Progenitor cell of endocrine pancreas (in vitro differentiated cells): Measurements from ENCODE around the gene SMIM7. TPM values are rescaled to one million over a fixed set of nuclear protein-coding genes. Genes with fewer than 3 reads are reported as not detected.

Experiments used
- DNase-seq: peaks from one replicate; pipeline ENCODE4 v3.0.0; 2021; ENCODE audit warnings: low spot score; ENCODE audit not compliant: unreplicated experiment
- H3K27ac Mint-ChIP-seq: 2 replicates; pipeline ENCODE4 v1.8.0; 2021; ENCODE audit warnings: mild to moderate bottlenecking, moderate library complexity, mixed read lengths
- H3K27me3 Mint-ChIP-seq: 2 replicates; pipeline ENCODE4 v1.8.0; 2021; ENCODE audit warnings: mixed read lengths
- H3K36me3 Mint-ChIP-seq: 2 replicates; pipeline ENCODE4 v1.8.0; 2022; ENCODE audit warnings: mixed read lengths; ENCODE audit not compliant: insufficient read depth
- H3K4me1 Mint-ChIP-seq: 2 replicates; pipeline ENCODE4 v1.8.0; 2021; ENCODE audit warnings: low read depth, mixed read lengths
- H3K4me3 Mint-ChIP-seq: 2 replicates; pipeline ENCODE4 v1.8.0; 2021; ENCODE audit warnings: low read depth, mild to moderate bottlenecking, moderate library complexity, mixed read lengths
- H3K9me3 Mint-ChIP-seq: 2 replicates; pipeline ENCODE4 v1.8.0; 2021; ENCODE audit warnings: low read depth, mixed read lengths
- CTCF ChIP-seq: fragments of 200-600 bp; sonication (generic); IDR thresholded peaks from one replicate; pipeline ENCODE4 v1.5.0; 2021; ENCODE audit warnings: antibody characterized with exemption, mild to moderate bottlenecking; ENCODE audit not compliant: unreplicated experiment
- total RNA-seq: library from RNA; stranded (reverse); gene quantifications from 2 replicates; pipeline ENCODE4 v1.2.1, GENCODE V29; 2021

Gene SMIM7
- total RNA-seq, 1 donor from 2014 or later: 81.3 TPM

- H3K36me3 Mint-ChIP-seq: peaks cover 6% of the 10 kb centered on the region
- peak overlapping the region; percentile 73 for H3K27ac Mint-ChIP-seq
- no peaks in the 10 kb centered on the region for H3K9me3 Mint-ChIP-seq
- TF ChIP-seq CTCF: no peak
- H3K4me3 Mint-ChIP-seq: no peak overlapping the region
- H3K27me3 Mint-ChIP-seq: no peaks in the 10 kb centered on the region
- no peaks in the 10 kb centered on the region for H3K4me1 Mint-ChIP-seq
- no peak for DNase-seq
Observed at GRCh38 chr19:16637535-16637934, 22.4 kb downstream of the SMIM7 start.

GRCh38 chr19:16631465-16631864 is 28.5 kb downstream of the SMIM7 start:
- H3K4me3 Mint-ChIP-seq: no peak overlapping the region
- peaks cover 15% of the 10 kb centered on the region for H3K4me1 Mint-ChIP-seq
- peaks cover 3% of the 10 kb centered on the region for H3K36me3 Mint-ChIP-seq
- H3K27me3 Mint-ChIP-seq: no peaks in the 10 kb centered on the region
- no peaks in the 10 kb centered on the region for H3K9me3 Mint-ChIP-seq
- peak overlapping the region; percentile 74 for H3K27ac Mint-ChIP-seq
- TF ChIP-seq CTCF: no peak
- no peak for DNase-seq

- Mint-ChIP-seq H3K27me3 (no peaks in the 10 kb centered on the region), H3K27ac (peak overlapping the region; percentile 83), H3K4me3 (peak overlapping the region; percentile 97), H3K36me3 (peaks cover 3% of the 10 kb centered on the region), H3K4me1 (peaks cover 29% of the 10 kb centered on the region), H3K9me3 (no peaks in the 10 kb centered on the region)
- no peak for TF ChIP-seq CTCF
- no peak for DNase-seq
Observed at GRCh38 chr19:16628984-16629691, 30.8 kb downstream of the SMIM7 start.

- H3K27me3 Mint-ChIP-seq: no peaks in the 10 kb centered on the region
- peak within 1 kb of the TSS; percentile 98 for H3K27ac Mint-ChIP-seq
- no peaks in the 10 kb centered on the region for H3K9me3 Mint-ChIP-seq
Observed at GRCh38 chr19:16628183-16628983, 31.6 kb downstream of the SMIM7 start, which contains the start of gene MED26. TSS of gene MED26 (minus strand) at chr19:16628204. CDS start at chr19:16627943, 261 bp downstream.

More at GRCh38 chr19:16628183-16628983, 31.6 kb downstream of the SMIM7 start, which contains the start of gene MED26:
- TF ChIP-seq CTCF: no peak
- Mint-ChIP-seq H3K4me3 (peak within 1 kb of the TSS; percentile 97), H3K36me3 (peaks cover 3% of the 10 kb centered on the region), H3K4me1 (peaks cover 29% of the 10 kb centered on the region)
- DNase-seq: peak; percentile 95
